GM18517 (cell line): ENCODE data around the gene IL6ST.
"Not testable (repeated sequence)": the region's sequence is repeated elsewhere in the genome, so short reads cannot be mapped to it uniquely, and the experiment has no call there.

ENCODE experiments used
- ATAC-seq: cut with Tn5 transposase; IDR thresholded peaks from one replicate; pipeline ENCODE4 v1.9.1; 2021; ENCODE audit warnings: mild to moderate bottlenecking, moderate library complexity; ENCODE audit not compliant: unreplicated experiment

The IL6ST gene

DNA sequence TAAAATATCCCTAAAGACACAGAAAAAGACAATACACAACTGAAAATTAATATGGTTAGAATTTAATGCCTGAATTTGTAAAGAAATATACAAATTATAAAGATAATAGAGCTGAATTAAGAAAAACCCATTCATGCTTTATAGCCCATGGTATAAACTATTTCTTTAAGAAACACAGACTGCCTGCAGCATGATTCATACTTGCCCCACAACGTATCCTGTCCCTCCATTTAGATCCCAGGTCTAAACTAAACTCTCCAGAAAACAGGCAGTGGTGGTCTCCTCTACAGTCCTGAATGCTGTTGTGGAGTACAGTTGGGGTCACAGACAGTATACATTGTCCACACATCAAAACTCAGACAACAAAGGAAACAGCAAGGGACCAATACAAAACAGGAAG lies 24.8 kb downstream of the IL6ST start:
- ATAC-seq: no peak

DNA sequence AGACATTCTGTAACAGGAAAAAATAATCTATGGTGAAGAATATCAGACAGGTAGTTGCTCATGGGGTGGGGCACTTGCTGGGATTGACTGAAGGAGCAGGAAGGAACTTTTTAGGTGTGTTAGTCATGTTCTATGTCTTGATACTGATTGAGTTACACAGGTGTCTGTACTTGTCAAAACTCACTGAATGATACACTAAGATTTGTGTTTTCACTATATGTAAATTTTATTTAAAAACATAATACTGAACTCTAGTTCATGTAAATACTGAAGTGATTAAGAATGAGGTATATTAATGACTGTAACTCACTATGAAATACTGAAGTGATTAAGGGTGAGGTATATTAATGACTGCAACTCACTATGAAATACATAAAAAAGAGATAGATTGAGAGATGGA lies 28.5 kb downstream of the IL6ST start:
- no peak for ATAC-seq

- ATAC-seq: no peak
Measured at GRCh38 chr5:55965525-55965924, 29.2 kb downstream of the IL6ST start.

GRCh38 chr5:55960779-55961178 lies 34.0 kb downstream of the IL6ST start:
- no peak for ATAC-seq

- no peak for ATAC-seq
Measured at GRCh38 chr5:55959208-55959607, 35.6 kb downstream of the IL6ST start.

- not testable (repeated sequence) for ATAC-seq
Measured at GRCh38 chr5:55941154-55941553, 53.6 kb downstream of the IL6ST start.

DNA sequence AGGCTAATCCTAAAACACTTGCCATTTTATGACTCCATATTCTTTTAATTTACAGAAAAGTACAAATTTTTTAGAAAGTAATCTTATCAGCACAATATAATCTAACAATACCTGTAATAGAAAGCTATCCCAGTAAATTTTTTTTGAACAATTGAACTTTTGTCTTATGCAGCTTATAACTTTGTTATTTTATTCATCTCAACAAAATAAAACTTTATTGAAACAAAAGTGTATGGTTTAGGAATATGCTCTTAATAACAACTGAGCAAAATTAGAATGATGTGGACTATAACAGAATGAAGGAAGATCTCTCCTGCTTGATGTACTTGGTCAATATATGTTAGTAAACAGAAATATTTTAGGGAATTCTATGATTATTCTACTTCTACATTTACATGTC lies 57.2 kb downstream of the IL6ST start:
- not testable (repeated sequence) for ATAC-seq

- no peak for ATAC-seq
Measured at GRCh38 chr5:55936100-55936693, 58.6 kb downstream of the IL6ST start.

- ATAC-seq: no peak
Measured at GRCh38 chr5:55935371-55935770, 59.4 kb downstream of the IL6ST start.

DNA sequence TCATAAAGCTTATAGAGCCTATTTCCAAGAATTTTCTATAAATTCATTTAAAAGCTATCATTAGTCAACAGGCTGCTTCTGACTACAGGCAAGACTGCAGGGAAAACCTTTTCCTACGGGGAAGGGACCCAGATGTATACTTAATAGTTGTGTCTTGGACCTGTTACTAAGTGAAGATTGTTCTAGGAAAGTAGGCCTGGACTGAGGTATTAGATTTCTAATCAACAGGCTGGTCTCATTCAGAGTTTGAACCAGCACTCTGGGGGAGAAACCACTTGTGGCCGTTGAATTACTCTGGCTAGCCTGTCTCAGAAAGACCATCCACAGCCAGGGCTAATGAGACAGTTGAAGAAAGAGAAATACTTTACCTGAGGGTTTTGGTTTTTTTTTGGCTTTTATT lies 60.0 kb downstream of the IL6ST start:
- no peak for ATAC-seq

DNA sequence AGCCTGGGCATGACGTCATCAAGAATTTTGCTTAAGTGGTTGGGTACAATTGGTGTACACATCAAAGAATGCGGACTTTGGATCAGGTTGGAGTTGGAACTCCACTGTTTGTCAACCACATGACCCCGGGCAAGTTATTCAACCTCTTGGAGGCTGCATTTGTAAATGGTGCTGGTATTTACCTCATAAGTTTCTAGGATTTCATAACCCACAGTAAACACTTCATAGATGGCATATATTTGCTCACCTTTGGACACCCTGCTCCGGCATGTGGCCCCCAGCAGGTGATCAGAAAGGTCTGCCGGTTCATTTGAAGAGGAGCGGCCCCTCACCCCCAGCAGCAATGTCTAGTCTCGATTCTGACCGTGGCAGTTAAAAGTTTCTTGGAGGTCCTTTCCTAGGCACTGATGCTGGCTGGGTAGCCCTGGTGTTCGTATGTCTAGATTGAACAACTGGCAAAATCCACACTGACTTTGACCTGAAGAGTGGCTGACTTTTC lies 60.6 kb downstream of the IL6ST start:
- ATAC-seq: no peak

DNA sequence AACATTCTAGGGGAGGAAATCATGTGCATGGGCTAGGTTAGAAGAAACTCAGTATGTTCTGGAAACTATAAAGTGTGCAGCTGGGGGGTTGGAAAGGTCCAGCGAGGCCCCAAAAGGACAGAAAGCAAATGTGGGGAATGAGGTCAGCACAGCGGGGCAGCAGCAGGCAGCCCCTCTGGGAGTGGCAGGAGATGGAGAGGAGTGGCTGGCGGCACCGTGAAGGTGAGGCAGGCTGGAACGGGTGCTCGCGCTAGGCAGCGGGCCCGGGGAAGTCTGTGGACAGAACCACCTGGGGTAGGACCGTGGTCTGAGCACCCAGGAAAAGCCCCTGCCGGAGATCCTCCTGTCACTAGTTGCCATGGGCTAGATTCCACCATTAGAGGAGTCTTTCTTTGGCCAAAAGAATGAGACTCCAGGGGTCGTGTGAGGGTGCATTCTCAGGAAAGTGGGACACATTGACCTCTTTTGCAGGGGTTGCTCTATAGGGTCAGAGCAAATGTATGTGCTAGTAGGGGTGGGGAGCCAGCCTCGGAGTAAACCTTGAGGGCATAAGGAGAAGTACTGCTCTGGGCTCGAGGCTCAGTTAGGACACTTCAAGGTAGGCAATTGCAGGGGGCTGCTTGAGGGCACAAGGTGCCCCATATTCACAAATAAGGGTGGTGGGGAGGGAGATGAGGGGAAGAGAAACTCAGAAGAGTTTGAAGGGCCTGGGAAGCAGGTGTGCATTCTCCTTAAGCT lies 61.2 kb downstream of the IL6ST start:
- no peak for ATAC-seq

GRCh38 chr5:55932700-55933099 lies 62.1 kb downstream of the IL6ST start:
- ATAC-seq: no peak

DNA sequence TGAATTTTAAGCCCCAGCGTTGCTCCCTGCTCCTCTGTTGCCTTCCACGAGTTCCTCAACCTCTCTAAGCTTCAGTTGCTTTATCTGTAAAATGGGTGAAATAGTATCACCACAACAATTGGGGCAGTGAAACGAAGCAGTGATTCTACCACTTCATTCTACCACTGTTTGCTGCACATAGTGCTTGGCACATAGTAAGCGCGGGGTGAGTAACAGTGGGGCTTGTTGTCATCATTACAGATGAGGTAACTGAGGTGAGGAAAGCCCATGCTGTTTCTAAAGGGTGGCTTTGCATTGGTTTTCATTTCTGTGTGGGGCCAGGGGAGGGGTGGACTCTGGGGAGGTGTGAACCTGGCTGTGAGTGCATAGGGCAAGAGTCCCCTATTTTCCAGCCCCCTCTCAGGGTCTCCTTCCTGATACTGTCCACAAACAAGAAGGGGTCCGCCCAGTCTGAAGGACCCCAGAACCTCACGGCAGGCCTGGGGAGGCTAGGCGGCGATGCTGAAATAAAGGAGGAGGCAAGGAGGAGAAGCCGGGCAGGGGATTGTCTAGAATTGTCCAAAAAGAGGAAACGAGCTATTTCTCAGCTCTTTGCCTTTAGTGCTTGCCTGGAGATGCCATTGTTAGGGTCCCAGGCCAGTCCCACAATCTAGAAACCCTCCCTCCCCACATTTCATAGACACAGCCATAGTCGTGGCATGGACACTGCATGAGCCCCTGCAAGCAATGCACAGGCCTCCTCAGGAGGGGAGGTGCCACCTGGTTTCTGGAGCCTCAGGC lies 65.6 kb downstream of the IL6ST start:
- no peak for ATAC-seq

- no peak for ATAC-seq
Measured at GRCh38 chr5:55927861-55928655, 66.7 kb downstream of the IL6ST start.

GRCh38 chr5:55926476-55926875 lies 68.3 kb downstream of the IL6ST start:
- no peak for ATAC-seq

DNA sequence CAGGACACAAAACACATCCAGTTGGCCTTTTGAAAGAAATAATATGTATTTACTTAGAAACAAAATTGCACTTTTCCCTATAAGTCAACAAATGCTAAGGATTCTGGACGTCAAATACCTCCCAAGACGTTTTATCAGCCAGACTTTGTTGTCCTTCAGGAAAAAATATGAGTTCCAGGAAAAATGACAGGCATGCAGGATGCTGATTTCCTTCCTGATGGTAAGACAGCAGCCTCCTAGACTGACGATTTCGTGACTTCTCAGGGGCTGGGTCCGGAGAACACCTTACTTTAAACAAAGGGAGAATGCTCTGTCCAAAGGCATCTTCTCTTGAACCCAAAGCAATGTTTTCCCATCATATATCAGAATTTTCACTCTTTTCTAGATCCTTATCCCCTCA lies 69.1 kb downstream of the IL6ST start:
- no peak for ATAC-seq

- ATAC-seq: no peak
Measured at GRCh38 chr5:55925181-55925580, 69.6 kb downstream of the IL6ST start.

- ATAC-seq: no peak
Measured at GRCh38 chr5:55924744-55925143, 70.0 kb downstream of the IL6ST start.

DNA sequence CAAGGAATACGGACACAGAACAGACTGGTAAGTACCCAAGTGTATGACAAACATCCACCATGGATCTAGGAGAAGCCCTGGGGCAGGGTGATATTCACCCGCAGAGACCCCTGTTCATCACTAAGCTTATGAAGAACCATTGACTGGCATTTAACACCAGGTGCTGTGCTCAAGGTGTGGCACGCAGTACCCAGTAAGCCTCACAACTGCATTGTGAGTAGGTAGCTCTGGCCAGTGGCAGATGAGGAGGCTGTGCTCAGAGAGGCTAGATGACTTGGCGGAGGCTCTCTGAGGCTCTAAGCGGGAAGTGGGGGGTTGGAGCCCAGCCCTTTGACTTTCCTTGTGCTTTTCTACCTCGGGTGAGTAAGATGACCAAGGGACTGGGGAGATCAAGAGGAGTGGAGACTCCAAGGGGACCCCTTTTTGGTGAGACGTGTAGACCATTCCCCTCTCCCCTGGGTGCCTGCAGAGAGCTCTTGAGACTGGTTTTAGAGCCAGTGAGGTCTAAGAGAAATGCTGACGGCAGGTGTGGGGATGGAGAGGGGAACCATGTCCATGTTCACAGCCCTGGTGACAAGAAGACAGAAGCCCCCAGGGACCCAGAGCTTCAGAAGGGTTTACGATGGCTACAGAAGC lies 70.8 kb downstream of the IL6ST start:
- no peak for ATAC-seq
